ENCODE data around the gene OR1M1. TPM values are rescaled to one million over a fixed set of nuclear protein-coding genes. Genes with fewer than 3 reads are reported as not detected.

OR1M1 gene
- total RNA-seq = not detected in 2 replicates

DNA sequence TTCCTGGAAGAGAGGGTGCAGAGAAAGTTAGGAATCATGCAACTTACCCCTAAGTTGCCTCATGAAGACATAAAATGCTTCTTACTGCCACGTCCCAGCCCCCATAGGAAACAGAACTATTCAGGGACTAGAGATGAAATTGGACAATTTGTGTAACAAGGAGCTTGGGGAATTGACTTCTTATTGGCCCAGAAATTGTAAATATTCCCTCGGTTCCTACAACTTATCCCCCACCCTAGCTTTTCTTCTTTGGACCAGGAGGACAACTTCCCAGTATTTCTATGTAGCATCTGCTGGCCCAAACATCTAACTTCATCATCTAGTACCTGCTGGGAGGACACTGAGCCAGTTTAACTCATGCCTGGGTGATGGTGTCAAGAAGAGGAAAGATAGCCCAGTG lies at the start of gene OR1M1:
Gene OR1M1, plus strand, starts transcription at position 301 of the 400 bp plus-strand sequence. CDS start 6,184 bp downstream, outside the sequence.

DNA sequence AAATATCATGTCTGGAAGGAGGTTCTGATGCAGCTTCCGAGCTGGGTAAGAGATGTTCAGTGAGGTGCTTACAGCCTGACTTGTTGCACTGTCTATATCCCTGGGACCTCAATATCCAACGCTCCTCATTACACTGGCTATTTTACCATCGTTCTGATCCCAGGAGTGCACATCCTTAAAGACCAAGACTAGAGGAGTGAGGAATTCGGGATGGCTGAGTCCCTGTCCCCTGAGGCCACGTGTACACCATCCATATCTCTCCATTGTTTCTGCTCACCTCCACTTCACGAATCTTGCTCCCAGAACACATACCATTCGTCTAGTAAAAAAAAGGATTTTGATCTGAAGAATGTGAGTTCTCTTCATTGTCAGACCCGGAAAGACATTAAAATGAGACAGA lies 20.5 kb downstream of the OR1M1 start, which contains the start of gene OR7G2:
Gene OR7G2, minus strand, starts transcription at position 101 of the 400 bp plus-strand sequence. CDS start 4,232 bp downstream, outside the sequence.

GRCh38 chr19:9115307-9115813 lies 28.5 kb downstream of the OR1M1 start, which contains the start of gene OR7G1:
OR7G1 (minus strand) TSS chr19:9115763; CDS start chr19:9115763, 0 bp downstream.

DNA sequence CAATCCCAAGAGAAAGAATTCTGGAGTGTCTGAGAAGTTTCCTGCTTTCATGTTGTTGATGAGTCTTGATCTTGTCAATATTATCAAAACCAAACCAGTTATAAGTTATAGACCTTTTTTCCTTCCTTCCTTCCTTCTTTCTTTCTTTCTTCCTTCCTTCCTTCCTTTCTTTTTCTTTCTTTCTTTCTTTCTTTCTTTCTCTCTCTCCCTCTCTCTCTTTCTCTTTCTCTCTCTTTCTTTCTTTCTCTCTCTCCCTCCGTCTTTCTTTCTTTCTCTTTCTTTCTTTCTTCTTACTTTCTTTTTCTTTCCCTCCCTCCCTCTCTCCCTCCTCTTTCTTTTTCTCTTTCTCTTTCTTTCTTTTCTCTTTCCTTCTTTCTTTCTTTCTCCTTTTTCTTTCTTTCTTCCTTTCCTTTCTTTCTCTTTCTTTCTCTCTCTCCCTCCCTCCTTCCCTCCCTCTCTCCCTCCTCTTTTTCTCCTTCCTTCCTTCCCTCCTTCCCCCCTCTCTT lies 40.1 kb downstream of the OR1M1 start, which contains the start of gene OR7G3:
Gene OR7G3, minus strand, starts transcription at position 51 of the 506 bp plus-strand sequence. Its CDS starts 0 bp downstream, at position 51.

GRCh38 chr19:9140159-9140874 lies 53.5 kb downstream of the OR1M1 start, which contains the start of gene ZNF317:
ZNF317 (plus strand) TSS chr19:9140397; CDS start chr19:9156017, 15,620 bp downstream.

Other genes with a start within 250 kb of the OR1M1 start
- gene MUC16, start 76.7 kb upstream of the OR1M1 start, total RNA-seq = not detected in 2 replicates
- not detected in 2 replicates for gene OR7G2, start 20.4 kb downstream of the OR1M1 start, total RNA-seq
- not detected in 2 replicates for gene OR7G1, start 28.7 kb downstream of the OR1M1 start, total RNA-seq
- gene OR7G3, start 39.9 kb downstream of the OR1M1 start, total RNA-seq = not detected in 2 replicates
- 13.1 and 13.4 TPM in 2 replicates for gene ZNF317, start 53.3 kb downstream of the OR1M1 start, total RNA-seq
- 0.10 TPM in 1 of 2 replicates, not detected in the other for gene OR7D2, start 91.9 kb downstream of the OR1M1 start, total RNA-seq
- gene OR7D4, start 132.5 kb downstream of the OR1M1 start, total RNA-seq = not detected in 2 replicates
- not detected in 2 replicates for gene OR7E24, start 163.9 kb downstream of the OR1M1 start, total RNA-seq
- gene ZNF699, start 222.8 kb downstream of the OR1M1 start, total RNA-seq = 2.6 and 5.8 TPM in 2 replicates
- 6.5 and 6.9 TPM in 2 replicates for gene ZNF559, start 237.1 kb downstream of the OR1M1 start, total RNA-seq

All from mammary microvascular endothelial cell (primary cell).